K562 (cell line): ENCODE measurements around the gene CREB3L4. TPM values are rescaled to one million over a fixed set of nuclear protein-coding genes. Genes with fewer than 3 reads are reported as not detected.
A peak's percentile ranks its signal among the peaks of the same experiment; 100 is the strongest.

Experiments used
- FIP1L1 ChIP-seq: fragments of 200-400 bp; formaldehyde crosslinking; IDR thresholded peaks from 2 replicates; pipeline ENCODE4 v1.6.1; 2018; ENCODE audit warnings: mild to moderate bottlenecking, low read depth, low read length; ENCODE audit not compliant: poor library complexity, severe bottlenecking
- HCFC1 ChIP-seq: IDR thresholded peaks from 2 replicates; pipeline ENCODE4 v1.6.1; 2012; ENCODE audit warnings: low read depth, low read length, improper control_type of control experiment
- MEF2D ChIP-seq: conservative IDR thresholded peaks from 2 replicates; pipeline ENCODE4 v1.6.1; 2016; ENCODE audit warnings: low read depth, missing genetic modification characterization, missing compliant biosample characterization
- MTA2 ChIP-seq: fragments of 450-650 bp; IDR thresholded peaks from 2 replicates; pipeline ENCODE4 v1.6.1; 2016; ENCODE audit warnings: low read depth
- POLR2B ChIP-seq: fragments of 450-650 bp; IDR thresholded peaks from 2 replicates; pipeline ENCODE4 v1.6.1; 2018; ENCODE audit warnings: low read depth; ENCODE audit not compliant: partially characterized antibody
- POLR3A ChIP-seq: IDR thresholded peaks from 2 replicates; pipeline ENCODE4 v1.6.1; 2011; ENCODE audit warnings: borderline replicate concordance, mild to moderate bottlenecking, moderate library complexity; ENCODE audit not compliant: insufficient read length, insufficient read depth; ENCODE audit errors: extremely low read depth
- SIX5 ChIP-seq, 2 experiments: IDR thresholded peaks; 2 replicates each; pipeline ENCODE4 v1.6.1; 2011; ENCODE audit warnings: low read length in 2 of 2, borderline replicate concordance in 1 of 2, low read depth in 1 of 2, mild to moderate bottlenecking in 1 of 2, moderate library complexity in 1 of 2; ENCODE audit not compliant: insufficient read depth in 1 of 2
- TAF1 ChIP-seq: IDR thresholded peaks from 2 replicates; pipeline ENCODE4 v1.6.1; 2011; ENCODE audit warnings: mild to moderate bottlenecking, low read length, moderate library complexity; ENCODE audit not compliant: insufficient read depth, control insufficient read depth, severe bottlenecking; ENCODE audit errors: extremely low read depth
- ZNF764 ChIP-seq: fragments of 250-450 bp; sonication (Bioruptor Pico); IDR thresholded peaks from 2 replicates; pipeline ENCODE4 v1.4.0; 2020; ENCODE audit warnings: low read depth, mild to moderate bottlenecking, moderate library complexity
- ZNF778 ChIP-seq: fragments of 450-650 bp; formaldehyde crosslinking; IDR thresholded peaks from 2 replicates; pipeline ENCODE4 v1.4.0; 2020; ENCODE audit warnings: mild to moderate bottlenecking, moderate library complexity
- ZSCAN29 ChIP-seq: fragments of 450-650 bp; IDR thresholded peaks from 2 replicates; pipeline ENCODE4 v1.6.1; 2017
- polyA plus RNA-seq, 8 experiments: library from polyadenylated mRNA; depleted of rRNA in 4 of 8; stranded (reverse) in 5 of 8; unstranded in 3 of 8; fragments of >200 nt; fragmentation: Nextera tagmentation in 2 of 8; fragmentation: Illumina TruSeq in 1 of 8; extraction: Ambion mirVana in 2 of 8; extraction: Trizol in 1 of 8; gene quantifications; 2 replicates each; pipeline versions ENCODE4 v1.2.1 to v1.2.3, GENCODE V29; 2011 to 2014; ENCODE audit warnings: inconsistent platforms in 1 of 8, missing spikeins in 1 of 8
- total RNA-seq, 7 experiments: library from RNA; depleted of rRNA in 6 of 7; stranded (reverse); fragments of >200 nt in 6 of 7; fragmentation: Illumina TruSeq in 2 of 7; extraction: Trizol in 2 of 7; gene quantifications; 2 replicates each; pipeline versions ENCODE4 v1.2.1 to v1.2.3, GENCODE V29; 2011 to 2021; ENCODE audit warnings: low replicate concordance in 1 of 7
- TF ChIP-seq, protein P1 (sequence below): fragments of 450-650 bp; IDR thresholded peaks from 2 replicates; pipeline ENCODE4 v1.6.1; 2016; ENCODE audit warnings: mild to moderate bottlenecking
- TF ChIP-seq, protein P2 (sequence below): sonication (generic); IDR thresholded peaks from 2 replicates; pipeline ENCODE4 v1.6.1; 2016
- TF ChIP-seq, protein P3 (sequence below): fragments of 150-350 bp; conservative IDR thresholded peaks from 2 replicates; pipeline ENCODE4 v1.6.1; 2014; ENCODE audit warnings: low read length
- TF ChIP-seq, protein P4 (sequence below): fragments of 450-650 bp; IDR thresholded peaks from 2 replicates; pipeline ENCODE4 v1.6.1; 2016; ENCODE audit warnings: borderline replicate concordance

The CREB3L4 gene
- total and polyA plus RNA-seq, 9 of the 15 experiments (the other 6 are each of a cell fraction or from before 2014, with no cell fraction given): 9.9 to 18.6 (median 13.9) TPM

DNA sequence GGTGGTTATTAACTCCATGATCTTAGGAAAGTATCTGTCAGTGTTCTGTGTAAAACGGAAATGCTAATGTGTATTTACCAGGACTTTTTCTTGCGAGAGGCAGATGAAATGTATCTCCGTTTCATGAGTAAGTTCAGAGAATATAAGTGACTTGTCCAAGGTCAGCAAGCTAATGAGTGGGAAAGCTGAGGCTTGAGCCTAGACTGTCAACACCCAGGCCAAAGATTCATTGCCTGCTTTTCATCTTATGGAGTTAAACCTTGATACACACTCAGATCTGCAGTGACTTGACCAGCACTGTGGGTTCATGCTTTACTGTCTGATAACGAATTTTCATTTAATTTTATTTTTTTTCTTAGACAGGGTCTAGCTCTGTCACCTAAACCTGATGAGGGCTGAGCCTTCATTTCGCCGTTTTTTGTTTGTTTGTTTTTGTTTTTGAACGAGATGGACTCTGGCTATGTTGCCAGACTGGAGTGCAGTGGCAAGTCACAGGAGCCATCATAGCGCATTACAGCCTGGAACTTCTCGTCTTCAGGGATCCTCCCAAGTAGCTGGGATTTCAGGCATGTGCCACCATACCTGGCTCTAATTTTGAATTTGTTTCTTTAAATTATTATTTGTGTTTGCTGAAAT lies 10.7 kb downstream of the CREB3L4 start (continued):
- TF ChIP-seq, protein P1, sequence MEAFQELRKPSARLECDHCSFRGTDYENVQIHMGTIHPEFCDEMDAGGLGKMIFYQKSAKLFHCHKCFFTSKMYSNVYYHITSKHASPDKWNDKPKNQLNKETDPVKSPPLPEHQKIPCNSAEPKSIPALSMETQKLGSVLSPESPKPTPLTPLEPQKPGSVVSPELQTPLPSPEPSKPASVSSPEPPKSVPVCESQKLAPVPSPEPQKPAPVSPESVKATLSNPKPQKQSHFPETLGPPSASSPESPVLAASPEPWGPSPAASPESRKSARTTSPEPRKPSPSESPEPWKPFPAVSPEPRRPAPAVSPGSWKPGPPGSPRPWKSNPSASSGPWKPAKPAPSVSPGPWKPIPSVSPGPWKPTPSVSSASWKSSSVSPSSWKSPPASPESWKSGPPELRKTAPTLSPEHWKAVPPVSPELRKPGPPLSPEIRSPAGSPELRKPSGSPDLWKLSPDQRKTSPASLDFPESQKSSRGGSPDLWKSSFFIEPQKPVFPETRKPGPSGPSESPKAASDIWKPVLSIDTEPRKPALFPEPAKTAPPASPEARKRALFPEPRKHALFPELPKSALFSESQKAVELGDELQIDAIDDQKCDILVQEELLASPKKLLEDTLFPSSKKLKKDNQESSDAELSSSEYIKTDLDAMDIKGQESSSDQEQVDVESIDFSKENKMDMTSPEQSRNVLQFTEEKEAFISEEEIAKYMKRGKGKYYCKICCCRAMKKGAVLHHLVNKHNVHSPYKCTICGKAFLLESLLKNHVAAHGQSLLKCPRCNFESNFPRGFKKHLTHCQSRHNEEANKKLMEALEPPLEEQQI: no peak
- TF ChIP-seq, protein P2, sequence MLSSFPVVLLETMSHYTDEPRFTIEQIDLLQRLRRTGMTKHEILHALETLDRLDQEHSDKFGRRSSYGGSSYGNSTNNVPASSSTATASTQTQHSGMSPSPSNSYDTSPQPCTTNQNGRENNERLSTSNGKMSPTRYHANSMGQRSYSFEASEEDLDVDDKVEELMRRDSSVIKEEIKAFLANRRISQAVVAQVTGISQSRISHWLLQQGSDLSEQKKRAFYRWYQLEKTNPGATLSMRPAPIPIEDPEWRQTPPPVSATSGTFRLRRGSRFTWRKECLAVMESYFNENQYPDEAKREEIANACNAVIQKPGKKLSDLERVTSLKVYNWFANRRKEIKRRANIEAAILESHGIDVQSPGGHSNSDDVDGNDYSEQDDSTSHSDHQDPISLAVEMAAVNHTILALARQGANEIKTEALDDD: 0 out of 2 replicates have a peak, but pooled peaks have one; percentile 17
- TF ChIP-seq ZSCAN29: no peak
- no peak for TF ChIP-seq POLR2B
- no peak for TF ChIP-seq ZNF778 (CRISPR knock-in tag)
- TF ChIP-seq, protein P3, sequence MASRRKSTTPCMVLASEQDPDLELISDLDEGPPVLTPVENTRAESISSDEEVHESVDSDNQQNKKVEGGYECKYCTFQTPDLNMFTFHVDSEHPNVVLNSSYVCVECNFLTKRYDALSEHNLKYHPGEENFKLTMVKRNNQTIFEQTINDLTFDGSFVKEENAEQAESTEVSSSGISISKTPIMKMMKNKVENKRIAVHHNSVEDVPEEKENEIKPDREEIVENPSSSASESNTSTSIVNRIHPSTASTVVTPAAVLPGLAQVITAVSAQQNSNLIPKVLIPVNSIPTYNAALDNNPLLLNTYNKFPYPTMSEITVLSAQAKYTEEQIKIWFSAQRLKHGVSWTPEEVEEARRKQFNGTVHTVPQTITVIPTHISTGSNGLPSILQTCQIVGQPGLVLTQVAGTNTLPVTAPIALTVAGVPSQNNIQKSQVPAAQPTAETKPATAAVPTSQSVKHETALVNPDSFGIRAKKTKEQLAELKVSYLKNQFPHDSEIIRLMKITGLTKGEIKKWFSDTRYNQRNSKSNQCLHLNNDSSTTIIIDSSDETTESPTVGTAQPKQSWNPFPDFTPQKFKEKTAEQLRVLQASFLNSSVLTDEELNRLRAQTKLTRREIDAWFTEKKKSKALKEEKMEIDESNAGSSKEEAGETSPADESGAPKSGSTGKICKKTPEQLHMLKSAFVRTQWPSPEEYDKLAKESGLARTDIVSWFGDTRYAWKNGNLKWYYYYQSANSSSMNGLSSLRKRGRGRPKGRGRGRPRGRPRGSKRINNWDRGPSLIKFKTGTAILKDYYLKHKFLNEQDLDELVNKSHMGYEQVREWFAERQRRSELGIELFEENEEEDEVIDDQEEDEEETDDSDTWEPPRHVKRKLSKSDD: no peak
- TF ChIP-seq POLR3A: no peak
- TF ChIP-seq, protein P4, sequence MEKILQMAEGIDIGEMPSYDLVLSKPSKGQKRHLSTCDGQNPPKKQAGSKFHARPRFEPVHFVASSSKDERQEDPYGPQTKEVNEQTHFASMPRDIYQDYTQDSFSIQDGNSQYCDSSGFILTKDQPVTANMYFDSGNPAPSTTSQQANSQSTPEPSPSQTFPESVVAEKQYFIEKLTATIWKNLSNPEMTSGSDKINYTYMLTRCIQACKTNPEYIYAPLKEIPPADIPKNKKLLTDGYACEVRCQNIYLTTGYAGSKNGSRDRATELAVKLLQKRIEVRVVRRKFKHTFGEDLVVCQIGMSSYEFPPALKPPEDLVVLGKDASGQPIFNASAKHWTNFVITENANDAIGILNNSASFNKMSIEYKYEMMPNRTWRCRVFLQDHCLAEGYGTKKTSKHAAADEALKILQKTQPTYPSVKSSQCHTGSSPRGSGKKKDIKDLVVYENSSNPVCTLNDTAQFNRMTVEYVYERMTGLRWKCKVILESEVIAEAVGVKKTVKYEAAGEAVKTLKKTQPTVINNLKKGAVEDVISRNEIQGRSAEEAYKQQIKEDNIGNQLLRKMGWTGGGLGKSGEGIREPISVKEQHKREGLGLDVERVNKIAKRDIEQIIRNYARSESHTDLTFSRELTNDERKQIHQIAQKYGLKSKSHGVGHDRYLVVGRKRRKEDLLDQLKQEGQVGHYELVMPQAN: peak; percentile 39; the same call in 1 of the 2 replicates
- no peak for TF ChIP-seq HCFC1
- no peak for TF ChIP-seq MEF2D (tag)
- no peak for TF ChIP-seq SIX5 (IDR thresholded peaks at IDR 0.05; ENCODE audit: borderline replicate concordance in 1 of 2, insufficient read depth in 1 of 2, low read depth in 1 of 2, low read length in 2 of 2)
- TF ChIP-seq FIP1L1: no peak
- peak; percentile 17 for TF ChIP-seq TAF1
- no peak for TF ChIP-seq ZNF764 (CRISPR knock-in tag)
- TF ChIP-seq MTA2: no peak
